Glomerular endothelial cell (primary cell): ENCODE measurements around the gene TP53I13. TPM values are rescaled to one million over a fixed set of nuclear protein-coding genes. Genes with fewer than 3 reads are reported as not detected.
"Not testable (repeated sequence)": the region's sequence is repeated elsewhere in the genome, so short reads cannot be mapped to it uniquely, and the experiment has no call there.

Source experiments
- DNase-seq: peaks from one replicate; pipeline ENCODE4 v3.0.0-alpha.2; 2011; ENCODE audit warnings: low read depth, low spot score; ENCODE audit errors: extremely low read depth
- total RNA-seq: library from RNA; depleted of rRNA; stranded (reverse); fragments of >200 nt; gene quantifications from 2 replicates; pipeline ENCODE4 v1.2.3, GENCODE V29; 2015

The TP53I13 gene, protein sequence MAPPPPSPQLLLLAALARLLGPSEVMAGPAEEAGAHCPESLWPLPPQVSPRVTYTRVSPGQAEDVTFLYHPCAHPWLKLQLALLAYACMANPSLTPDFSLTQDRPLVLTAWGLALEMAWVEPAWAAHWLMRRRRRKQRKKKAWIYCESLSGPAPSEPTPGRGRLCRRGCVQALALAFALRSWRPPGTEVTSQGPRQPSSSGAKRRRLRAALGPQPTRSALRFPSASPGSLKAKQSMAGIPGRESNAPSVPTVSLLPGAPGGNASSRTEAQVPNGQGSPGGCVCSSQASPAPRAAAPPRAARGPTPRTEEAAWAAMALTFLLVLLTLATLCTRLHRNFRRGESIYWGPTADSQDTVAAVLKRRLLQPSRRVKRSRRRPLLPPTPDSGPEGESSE
- 39.3 and 52.2 TPM in 2 replicates for total RNA-seq

DNA sequence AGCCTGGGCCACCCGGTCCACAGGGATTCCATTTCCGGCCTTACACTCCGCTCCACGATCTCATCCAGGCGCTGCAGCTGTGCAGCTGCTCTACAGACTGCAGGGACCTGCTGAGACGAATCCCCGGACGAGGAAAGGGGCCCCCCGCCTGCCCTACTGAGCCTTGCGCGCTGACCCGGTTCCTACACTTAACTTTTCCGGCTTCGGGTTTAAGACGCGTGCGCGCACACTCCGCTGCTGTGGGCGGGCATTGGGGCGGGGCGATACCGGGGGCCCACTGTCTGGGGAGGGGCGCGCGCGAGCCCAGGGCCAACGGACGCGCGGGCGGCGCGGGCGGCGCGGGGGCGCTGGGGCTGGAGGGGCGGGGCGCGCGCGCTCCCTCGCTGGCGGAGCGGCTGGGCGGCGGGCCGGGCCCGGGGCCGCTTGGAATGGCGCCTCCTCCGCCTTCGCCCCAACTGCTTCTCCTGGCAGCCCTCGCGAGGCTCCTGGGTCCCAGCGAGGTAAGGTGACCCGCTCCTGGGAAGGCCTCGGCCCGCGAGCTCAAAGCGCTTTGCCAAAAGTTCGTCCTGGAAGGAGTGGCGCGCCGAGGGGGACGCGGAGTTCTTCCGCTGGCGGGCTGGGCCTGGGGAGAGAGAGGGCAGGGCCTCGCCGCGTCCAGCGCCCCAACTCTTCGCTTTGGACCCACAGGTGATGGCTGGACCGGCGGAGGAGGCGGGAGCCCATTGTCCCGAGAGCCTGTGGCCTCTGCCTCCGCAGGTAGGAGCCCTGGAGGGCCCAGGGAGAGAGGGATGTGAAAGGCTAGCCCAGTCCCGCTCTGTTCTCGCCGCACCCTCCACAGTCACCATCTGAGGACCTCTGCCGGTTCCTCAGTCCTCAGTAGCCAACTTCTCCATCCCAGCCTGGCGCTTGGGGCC lies at the start of gene TP53I13:
Gene TP53I13 (plus strand): TSS at position 371 of the 914 bp plus-strand sequence. CDS start 58 bp downstream, at position 429.
- no peak for DNase-seq

DNA sequence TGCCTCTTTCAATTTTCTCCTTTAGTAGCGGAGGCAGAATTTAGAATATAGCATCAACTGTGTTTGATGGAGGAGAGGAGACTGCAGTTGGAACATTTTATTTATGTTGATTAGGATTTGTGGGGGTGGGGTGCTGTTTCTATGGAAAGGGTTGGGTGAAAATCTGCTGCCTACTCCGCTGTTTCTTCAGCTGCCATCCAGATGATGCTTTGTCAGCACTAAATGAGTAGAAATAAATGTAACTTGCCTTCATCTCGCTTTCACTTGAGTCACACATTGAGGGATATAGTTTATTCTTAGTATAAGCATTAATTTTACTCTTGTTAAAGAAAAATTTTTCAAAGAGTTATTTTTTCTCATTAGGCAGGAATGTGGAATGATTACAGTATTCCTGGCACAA lies 43.8 kb upstream of the TP53I13 start:
- DNase-seq: no peak

DNA sequence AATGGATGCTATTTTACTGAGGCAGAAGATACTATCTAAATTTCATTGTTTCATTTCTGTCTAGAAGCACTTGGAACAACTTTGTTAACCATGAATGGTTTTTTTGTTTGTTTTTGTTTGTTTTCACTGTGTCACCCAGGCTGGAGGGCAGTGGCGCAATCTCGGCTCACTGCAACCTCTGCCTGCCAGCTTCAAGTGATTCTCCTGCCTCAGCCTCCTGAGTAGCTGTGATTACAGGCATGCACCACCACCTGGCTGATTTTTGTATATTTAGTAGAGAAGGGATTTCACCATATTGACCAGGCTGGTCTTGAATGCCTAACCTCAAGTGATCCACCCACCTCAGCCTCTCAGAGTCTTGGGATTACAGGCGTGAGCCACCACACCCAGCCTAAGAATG lies 42.2 kb upstream of the TP53I13 start:
- no peak for DNase-seq

DNA sequence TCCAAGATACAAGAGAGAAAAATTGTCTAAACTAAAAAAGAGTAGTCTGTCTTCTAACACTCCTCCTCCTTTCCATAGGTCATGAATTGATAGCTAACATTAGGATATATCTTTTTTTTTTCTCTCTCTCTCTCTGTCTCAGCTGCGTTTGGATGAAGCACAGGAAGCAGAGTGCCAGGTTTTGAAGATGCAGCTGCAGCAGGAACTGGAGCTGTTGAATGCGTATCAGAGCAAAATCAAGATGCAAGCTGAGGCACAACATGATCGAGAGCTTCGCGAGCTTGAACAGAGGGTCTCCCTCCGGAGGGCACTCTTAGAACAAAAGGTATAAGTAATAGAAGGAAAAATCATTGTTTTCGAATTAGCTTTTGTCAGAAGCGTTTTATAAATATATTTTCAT lies 34.5 kb upstream of the TP53I13 start:
- no peak for DNase-seq

DNA sequence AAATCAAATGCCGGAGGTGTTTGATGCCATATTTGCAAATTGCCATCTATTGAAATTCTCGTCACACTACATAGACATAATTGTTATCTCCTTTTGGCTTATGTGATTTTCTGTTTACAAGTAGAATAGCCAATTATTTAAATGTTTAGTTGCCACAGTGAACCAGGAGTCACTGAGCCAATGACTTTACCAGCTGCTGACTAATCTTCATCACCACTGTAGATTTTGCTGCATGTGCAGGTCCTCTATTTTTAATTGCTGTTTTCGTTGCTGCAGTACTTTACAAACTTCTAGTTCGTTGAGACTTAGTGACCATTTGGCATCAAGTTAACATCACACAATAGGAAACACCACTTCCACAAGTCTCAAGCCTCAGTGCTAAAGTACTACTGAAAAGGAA lies 24.4 kb upstream of the TP53I13 start:
- DNase-seq: no peak

DNA sequence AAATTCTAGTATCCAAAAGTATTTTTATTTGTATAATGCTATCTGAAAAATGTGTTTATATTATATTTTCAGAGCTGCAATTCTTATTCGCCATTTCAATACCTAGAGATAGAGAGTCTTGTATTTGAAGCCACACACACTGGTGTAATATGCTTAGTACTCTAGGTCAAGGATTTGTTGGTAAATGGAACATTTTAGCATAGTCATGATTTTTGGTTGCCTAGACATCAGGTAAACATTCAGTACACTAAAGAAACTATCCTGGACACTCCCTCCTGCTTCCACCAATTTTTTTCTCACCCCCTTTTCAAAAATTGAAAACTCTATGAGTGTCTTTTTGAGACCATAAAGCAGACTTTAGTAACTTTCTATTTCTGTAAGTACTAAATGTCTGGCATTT lies 22.4 kb upstream of the TP53I13 start:
- DNase-seq: no peak

DNA sequence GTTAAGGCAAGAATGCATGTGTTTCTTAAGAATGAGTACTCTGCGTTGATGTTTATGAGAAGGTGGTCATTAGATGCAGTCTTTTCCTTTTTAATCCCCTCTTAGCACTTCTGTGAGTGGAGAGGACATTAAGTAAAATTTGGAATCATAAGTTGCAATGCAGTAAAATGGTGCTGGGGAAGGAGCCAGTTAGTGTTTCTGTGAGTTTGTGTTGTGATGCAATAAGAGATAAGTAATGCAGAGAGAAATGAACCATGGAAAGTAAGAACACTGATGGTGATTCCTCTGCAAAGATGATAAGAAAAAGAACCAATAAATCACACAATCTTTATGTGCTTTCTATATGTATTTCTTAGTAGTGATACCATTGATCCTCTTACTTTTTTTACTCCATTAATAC lies 21.7 kb upstream of the TP53I13 start:
- no peak for DNase-seq

DNA sequence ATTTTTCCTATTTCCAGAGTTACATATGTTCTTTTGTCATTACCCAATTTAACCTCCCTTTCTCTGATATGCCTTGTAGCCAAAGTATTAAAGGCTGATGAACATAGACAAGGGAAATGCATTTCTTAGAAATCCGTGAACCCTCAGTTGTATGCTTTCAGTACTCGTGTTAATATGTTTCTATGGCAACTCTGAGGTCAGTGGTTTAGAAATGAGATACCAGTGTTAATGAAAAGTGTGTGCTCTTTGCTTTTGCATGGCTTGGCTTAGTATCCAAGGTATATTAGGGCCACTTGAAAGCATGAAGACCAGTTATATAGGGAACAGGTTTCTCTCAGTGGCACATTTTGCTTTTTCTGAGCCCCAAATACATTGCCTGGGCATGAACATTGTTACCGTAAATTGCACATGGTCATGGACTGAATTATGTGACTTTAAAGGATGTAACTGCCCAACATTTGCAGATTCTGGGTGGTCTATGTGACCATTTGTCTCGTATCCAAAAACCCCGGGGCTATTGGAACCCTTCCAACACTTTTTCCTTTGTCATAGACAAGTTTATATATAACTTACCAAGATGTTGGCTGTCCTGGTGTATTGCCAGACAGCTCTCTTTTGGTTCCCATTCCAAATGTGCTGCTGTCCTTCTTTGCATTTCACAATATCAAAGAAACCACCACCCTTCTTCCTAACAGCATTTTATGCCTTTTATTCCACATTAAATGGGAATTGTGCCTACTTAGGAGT lies 19.2 kb upstream of the TP53I13 start:
- no peak for DNase-seq

DNA sequence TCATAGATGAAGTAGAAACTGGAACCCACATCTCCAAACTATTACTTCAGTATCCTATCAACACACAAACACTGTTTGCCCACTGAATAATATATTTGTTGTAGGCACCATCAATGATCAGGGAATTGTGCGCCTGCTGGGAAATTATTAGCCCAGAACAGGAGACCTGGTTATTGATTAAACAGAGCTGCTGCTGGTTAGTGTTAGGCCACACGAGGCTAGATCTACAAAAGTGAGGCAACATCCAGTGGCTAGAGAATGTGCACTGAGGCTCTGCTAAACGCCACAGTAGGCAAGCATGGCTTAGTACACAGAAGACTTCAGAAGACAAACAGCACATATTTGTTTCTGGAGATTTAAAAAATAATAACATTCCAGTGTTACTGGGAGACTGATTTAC lies 12.7 kb upstream of the TP53I13 start:
- DNase-seq: no peak

DNA sequence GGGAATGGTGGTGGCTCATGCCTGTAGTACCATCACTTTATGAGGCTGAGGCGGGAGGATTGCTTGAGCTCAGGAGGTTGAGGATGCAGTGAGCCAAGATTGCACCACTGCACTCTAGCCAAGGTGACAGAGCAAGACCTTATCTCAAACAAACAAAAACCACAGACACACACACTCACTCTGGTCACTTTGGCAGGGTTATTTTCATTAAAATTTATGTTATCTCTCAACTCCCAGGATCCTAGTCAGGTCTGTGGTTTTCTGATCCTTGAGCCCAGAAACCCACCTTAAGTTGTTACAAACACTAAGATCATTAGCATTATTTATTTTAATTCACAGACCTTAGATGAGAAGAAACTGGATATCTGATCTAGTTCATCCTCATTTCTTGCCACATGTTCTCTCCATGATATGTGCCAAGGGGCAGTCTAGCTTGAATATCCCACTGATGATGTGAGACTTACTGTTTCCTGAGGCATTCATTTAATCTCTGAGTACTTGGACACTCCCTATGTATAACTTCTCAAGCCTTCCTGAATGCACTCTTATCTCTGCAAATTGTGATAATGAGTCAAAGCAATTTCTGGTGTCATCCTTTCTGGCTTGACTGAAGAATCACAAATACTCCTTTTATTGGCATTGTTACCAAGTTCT lies 11.3 kb upstream of the TP53I13 start:
- no peak for DNase-seq

DNA sequence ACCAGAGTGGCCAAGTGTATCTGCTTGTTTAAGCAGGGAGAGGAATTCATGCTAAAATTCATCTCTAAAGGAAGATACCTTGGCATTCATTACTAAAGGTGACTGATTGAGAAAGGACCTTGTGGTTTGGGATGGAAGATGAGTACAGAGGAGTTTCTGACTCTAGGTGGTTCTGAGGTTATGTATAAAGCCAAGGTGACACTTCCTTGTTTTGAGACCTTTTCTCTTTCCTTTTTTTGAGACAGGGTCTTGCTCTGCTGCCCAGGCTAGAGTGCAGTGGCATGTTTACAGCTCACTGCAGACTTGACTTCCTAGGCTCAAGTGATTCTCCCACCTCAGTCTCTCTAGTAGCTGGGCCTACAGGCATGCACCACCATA lies 10.8 kb upstream of the TP53I13 start:
- no peak for DNase-seq

DNA sequence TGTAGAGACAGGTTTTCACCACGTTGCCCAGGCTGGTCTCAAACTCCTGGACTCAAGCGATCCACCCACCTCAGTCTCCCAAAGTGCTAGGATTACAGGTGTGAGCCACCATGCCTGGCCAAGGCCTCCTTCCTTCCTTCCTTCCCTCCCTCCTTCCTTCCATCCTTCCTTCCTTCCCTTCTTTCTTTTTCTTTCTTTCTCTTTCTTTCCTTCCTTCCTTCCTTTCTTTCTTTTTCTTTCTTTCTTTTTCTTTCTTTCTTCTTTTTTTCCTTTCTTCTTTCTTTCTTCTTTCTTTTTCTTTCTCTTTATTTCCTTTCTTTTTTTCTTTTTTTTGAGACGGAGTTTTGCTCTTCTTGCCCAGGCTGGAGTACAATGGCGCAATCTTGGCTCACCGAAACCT lies 10.4 kb upstream of the TP53I13 start:
- not testable (repeated sequence) for DNase-seq

DNA sequence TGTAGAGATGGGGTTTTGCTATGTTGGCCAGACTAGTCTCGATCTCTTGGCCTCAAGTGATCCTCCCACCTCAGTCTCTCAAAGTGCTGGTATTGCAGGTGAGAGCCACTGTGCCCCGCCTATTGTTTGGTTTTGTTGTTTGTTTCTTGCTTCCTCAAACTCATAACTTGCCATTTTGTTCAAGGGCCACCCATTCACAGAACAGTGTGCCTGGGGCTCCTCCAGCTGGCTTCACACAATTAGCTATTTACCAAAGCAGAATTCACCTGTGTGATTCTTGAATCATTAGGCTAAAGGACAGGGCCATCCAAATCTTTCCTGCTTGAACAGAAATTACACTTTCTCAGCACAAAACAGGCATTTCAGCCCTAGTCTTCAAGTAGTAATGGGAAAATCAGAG lies 8.9 kb upstream of the TP53I13 start:
- no peak for DNase-seq

DNA sequence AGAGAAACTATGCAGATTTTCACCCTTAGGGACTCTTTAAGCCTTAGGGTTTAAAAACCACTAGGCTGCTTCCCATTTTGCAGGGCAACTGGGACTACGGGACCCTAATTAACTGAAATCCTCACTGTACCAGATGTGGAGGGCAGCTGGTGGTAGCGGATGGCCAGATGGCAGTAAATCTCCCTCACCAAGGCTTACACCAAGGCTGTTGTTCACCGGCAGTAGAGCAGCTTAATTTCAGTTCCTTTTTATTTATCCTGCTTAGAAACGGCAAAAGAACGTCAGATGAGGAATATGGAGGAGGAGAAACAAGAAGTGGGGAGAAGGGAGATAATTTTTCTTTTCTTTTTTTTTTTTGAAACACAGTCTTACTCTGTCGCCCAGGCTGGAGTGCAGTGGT lies 8.2 kb upstream of the TP53I13 start:
- DNase-seq: no peak

DNA sequence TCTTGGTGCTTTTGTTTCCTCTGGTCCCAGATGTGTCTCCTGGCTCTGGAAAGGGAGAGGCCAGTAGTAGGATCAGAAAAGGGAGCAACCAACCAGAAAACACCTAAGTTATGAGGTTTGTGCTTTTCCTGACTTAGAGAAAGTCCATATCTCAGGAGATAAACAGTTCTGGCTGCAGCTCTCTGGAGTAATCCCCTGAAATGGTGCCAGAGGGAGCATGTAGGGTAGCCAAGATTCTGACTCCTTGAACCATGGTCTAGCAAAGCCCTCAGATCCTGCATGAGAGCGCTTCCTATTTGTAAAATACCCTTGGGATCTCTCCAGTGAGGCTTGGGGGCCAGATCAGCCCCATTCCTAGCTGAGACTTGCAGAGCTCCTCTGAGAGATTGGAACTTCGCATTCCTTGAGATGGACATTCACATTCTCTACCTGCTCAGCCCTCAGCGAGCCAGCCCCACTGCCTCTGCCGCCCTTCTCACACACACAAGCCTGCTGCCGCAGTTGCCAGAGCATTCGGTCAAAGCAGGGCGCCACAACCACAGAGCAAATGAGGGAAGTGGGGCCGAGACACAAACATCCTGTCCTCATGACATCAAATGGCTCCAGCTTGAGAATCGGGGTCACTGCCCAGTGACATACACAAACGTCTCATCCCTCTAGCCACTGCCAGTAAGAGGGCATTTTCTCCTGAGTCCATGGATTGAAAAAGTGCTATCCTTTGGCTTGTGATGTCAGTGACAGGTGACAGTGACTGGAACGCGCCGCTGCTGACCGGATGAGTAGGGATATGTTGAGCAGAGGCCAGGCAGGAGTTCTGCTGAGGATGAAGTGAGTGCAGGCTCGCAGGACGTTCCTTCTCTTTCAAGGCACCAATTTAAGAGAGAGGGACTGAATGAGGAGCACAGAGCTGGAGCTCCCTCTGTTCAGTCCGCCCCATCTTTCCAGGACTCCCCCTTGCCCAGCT lies 6.7 kb upstream of the TP53I13 start:
- DNase-seq: no peak

DNA sequence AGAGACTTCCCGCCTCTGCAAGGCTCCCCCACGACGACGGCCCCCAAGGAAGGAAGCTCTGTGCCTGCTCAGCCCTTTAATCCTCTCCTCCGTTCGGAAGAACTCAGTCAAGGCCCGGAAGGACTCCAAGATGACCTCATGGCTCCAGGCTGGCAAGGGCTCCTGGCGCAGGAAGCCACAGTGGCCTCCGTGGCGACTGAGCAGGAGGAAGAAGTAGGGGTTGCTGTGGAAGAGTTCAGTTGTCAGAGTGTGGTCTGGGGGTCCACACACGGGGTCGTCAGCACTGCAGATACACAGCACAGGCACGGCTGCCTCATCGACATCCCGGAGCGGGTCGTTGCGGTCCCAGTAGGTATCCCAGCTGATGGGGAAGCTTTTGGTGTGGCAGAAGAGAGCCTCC lies 5.9 kb upstream of the TP53I13 start:
- DNase-seq: no peak

DNA sequence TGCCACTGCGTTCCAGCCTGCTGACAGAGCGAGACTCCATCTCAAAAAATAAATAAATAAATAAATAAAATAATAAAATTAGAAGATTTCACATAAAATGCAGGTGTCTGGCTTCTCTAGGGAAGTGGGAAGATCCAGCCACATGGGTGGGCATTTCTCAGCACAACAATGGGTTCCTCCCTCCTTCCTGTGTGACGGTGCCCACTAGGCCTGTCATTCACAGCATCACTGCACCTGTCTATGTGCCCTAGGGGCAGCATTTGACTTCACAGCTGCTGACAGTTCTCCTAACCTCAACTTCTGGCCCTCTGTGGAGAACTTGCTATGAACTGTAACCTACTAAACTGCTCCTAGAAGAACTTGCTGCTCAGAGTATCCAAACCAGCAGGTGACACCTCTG lies 4.7 kb upstream of the TP53I13 start:
- no peak for DNase-seq

DNA sequence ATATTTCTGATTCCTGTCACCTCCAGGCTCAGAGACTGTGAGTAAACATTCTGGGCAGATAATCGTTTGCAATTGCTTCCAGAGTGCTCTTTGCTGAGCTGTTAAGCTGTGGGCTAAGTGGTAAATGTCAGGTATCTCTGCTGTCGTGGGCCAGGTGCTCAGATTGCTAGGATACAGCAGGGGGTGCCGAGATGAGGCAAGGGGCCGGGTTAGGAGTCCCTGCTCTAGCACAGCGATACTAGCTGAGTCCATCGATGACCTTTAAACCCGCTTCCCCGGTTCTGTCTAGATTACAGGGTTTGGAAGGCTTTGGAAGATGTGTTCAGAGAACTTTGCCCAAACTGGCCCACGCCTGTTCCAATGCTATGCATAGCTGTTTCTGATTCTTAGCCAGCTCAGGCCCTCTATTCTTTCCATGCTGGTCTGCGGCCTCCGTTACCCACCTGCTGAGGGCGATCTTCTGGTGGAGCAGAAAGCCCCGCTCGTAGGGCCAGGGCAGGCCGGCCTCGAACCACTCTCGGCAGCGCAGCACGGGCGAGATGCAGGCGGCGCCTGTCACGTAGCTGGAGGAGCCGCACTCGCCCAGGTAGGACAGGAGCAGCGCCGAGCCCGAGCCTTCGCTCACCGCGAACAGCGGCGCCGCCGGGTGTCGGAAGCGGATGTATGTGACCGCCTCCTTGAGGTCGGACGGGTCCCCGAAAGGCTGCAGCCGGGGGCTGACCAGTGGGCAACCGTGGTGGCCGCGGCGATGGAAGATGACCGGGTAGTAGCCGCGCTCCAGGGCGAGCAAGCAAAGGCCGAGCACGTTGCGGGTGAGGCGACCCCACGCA lies 2.6 kb upstream of the TP53I13 start:
- DNase-seq: no peak
